NAMALWA (cell line): Measurements from ENCODE around the gene MAP3K20.
"Not testable (repeated sequence)": the region's sequence is repeated elsewhere in the genome, so short reads cannot be mapped to it uniquely, and the experiment has no call there.

Experiments used
- DNase-seq: peaks from one replicate; pipeline ENCODE4 v3.0.0-alpha.2; 2015; ENCODE audit warnings: low spot score

MAP3K20 gene

DNA sequence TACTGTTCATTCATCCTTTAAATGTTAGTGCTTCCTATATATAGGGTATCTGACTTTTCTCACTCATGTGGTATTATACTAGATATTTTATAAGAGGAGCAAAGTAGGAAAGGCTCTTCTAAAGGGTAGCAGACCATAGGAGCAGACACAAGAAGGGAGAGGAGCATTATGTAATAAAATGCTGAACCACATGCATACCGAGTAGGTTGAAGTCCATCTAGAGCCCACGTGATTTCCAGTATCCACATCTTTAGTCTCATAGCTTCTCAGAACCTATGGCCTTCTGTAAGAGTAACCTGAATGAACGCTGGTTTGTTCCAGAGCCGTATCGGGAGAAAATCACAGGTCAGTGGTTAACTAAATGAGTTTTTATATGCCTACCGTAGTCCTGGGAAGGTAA is 85.9 kb downstream of the MAP3K20 start:
- DNase-seq, result no peak

DNA sequence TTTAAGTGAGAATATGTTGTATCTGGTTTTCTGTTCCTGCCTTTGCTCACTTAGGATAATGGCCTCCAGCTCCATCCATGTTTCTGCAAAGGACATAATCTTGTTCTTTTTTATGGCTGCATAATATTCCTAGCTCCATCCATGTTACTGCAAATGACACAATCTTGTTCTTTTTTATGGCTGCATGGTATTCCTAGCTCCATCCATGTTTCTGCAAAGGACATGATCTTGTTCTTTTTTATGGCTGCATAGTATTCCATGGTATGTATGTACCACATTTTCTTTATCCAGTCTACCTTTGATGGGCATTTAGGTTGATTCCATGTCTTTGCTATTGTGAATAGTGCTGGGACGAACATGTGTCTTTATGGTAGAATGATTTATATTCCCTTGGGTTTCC is 87.7 kb downstream of the MAP3K20 start:
- not testable (repeated sequence) for DNase-seq

DNA sequence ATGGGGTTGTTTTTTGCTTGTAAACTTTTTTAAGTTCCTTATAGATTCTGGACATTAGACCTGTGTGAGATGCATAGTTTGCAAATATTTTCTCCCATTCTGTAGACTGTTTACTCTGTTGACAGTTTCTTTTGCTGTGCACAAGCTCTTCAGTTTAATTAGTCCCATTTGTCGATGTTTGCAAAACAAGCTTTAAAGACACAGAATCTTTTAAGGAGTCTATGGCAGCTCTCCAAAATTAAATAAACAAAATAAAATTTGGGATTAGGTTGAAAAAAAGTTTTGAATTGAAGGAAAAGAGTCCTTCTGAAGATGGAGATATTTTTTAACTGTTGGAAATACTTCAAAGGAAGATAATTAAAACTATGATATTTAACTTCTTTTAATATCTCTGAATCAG is 88.8 kb downstream of the MAP3K20 start:
- DNase-seq, result no peak

DNA sequence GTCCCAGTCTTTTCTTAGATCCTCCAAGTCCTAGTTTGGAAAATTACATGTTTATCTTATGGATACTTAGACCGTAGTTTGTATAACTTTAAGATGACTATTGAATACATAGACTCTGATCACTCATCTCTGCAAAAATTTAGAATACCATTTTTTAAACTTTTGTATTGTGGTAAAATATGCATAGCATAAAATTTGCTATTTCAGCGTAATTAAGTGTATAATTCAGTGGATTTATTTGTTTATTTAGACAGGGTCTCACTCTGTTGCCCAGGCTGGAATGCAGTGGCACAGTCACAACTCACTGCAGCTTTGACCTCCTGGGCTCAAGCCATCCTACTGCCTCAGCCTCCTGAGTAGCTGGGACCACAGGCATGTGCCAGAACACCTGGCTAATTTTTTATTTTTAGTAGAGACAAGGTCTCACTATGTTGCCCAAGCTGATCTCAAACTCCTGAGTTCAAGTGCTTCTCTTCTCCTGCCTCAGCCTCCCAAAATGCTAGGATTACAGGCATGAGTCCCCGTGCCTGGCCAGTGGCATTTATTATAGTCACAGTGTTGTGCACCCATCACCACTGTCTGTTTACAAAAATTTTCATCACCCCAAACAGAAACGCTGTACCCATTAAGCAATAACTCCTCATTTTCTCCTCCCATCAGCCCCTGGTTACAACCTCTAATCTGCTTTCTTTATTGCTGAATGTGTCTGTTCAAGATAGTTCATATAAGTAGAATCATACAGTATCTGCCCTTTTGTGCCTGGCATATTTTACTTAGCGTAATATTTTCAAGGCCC is 90.0 kb downstream of the MAP3K20 start:
- no peak for DNase-seq

DNA sequence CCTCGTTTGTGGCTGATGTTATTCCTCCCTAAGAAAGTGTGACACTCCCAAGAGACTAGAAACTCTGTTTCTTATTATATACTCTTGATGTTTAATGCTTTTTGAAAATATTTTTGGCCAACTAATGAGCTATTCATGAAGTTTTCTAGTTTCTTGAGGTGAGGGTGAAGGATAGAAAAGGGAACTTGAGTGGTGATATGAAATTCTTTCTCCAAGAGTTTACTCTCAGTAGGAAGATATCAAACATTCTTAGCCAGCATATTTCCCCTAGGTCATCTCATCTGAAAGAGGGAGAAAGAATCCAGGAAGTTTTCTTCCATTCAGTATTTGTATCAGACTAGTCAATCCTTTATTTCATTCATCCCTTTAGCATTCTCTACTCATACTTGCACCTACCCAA is 95.7 kb downstream of the MAP3K20 start:
- no peak for DNase-seq

DNA sequence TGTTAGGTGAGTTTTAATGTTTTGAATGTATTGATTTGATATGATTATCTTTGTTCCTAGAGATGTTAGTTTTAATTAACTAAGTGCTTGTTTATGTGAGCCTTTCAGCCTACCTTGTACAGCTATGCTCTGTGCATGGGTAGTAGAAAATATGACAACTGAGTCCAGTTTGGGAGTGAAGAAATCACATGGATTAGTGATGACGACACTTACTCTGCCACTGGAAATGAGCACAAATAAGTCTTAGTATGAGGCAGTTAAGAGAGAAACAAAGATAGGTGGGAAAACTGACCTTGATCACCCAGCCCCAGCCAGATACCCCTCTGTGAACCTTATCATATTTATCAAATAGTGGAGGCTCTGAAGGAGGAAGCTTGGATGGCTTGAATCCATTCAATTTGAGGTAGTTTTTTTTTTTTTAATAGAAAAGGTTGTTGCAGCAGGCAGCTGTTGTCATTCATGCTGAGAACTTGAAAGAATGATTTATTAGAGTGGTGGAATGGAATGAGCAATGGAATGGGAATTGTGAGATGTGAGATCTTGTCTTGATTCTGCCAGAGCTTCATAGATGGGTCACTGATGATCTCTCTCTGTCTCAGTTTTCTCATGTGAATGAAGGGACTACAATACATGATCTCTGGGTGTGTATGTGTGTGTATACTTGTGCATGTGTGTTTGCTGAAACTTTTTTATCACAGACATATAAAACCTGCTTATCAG is 96.4 kb downstream of the MAP3K20 start:
- DNase-seq, result no peak

DNA sequence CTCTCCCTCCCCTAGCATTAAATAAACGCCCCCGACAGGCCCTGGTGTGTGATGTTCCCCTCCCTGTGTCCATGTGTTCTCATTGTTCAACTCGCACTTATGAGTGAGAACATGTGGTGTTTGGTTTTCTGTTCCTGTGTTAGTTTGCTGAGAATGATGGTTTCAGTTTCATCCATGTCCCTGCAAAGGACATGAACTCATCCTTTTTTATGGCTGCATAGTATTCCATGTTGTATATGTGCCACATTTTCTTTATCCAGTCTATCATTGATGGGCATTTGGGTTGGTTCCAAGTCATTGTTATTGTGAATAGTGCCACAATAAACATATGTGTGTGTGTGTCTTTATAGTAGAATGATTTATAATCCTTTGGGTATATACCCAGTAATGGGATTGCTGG is 98.7 kb downstream of the MAP3K20 start:
- not testable (repeated sequence) for DNase-seq

DNA sequence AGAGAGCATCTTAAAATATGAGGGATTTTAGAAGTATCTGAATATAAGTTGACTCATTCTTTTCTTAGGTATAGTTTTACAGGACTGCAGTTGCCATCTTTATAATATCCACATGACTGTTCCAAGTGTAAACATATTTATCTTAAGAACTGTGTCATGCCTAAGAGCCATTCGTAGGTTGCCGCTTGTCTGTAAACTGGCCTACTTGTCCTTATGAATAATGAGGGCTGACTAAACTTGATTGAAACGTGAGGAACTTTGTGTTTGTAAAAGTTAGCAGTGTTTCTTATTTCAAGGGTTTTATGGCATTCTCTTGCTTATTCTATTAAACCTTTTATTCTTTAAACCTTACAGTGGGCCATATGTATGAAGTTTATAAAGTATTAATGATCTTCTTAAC is 99.6 kb downstream of the MAP3K20 start:
- DNase-seq, result no peak

DNA sequence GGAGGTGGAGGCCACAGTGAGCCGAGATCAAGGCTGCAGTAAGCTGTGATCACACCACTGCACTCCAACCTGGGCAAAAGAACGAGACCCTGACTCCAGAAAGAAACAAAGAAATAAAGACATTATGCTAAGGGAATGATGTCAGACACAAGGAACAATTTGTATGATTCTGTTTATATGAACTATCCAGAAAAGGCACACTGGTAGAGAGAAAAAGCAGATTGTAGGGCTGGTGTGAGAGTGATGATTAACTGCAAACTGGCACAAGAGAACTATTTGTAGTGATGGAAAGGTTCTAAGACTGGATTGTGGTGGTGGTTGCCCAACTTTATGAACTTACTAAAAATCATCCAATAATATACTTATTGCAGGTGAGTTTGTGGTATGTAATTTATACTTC is 106.3 kb downstream of the MAP3K20 start:
- no peak for DNase-seq

DNA sequence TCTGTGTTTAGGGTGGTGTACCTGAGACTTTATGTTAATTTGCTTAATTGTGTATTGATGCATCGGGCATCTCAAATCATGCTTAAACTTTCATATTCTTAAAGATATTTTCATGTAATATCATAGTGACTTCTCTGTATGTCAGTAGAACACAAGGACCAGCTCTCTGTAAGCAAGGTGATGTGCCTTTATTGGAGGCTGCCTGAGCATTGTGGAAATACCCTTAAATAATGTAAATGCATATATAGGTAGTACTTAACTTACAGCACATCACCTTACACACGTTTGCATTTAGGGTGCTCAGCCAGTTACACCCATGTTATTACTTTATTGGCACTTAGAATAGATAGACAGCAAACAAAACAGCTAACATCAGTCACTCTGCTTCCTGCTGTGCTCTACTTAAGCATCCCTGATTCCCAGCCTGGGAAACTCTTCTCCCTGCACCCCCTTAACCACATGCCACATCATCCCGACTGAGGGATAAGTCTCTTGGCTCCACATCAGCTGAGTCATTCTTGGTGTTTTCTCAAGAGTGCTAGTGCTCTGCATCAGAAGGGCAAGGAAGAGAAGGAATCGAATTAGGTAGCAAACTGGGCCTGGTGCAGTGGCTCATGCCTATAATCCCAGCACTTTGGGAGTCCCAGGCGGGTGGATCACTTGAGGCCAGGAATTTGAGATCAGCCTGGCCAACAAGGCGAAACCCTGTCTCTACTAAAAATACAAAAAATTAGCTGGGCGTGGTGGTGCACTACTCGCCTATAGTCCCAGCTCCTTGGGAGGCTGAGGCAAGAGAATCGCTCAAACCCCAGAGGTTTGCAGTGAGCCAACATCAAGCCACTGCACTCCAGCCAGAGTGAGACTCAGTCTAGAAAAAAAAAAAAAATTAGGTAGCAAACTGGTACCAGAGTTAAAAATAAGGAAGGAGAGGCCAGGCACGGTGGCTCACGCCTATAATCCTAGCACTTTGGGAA is 108.7 kb downstream of the MAP3K20 start:
- no peak for DNase-seq

DNA sequence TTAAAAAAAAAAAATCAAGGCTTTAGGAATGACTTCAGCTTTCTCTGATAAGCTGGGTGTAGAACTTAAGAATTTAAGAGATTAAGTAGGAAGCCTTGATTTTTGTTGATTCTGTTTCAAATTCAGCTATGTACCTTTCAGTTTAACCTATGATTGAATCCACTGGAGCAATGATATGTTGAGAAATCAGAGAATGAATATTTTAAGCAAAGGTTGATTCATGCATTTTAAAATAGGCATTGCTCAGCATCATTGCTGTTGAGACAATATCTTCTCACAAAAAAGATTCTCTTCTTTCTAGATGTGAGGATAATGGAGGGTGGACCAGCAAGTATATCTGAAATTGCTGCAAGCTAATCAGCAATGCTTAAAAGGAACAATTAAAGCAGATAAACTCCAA is 109.8 kb downstream of the MAP3K20 start:
- DNase-seq, result no peak

DNA sequence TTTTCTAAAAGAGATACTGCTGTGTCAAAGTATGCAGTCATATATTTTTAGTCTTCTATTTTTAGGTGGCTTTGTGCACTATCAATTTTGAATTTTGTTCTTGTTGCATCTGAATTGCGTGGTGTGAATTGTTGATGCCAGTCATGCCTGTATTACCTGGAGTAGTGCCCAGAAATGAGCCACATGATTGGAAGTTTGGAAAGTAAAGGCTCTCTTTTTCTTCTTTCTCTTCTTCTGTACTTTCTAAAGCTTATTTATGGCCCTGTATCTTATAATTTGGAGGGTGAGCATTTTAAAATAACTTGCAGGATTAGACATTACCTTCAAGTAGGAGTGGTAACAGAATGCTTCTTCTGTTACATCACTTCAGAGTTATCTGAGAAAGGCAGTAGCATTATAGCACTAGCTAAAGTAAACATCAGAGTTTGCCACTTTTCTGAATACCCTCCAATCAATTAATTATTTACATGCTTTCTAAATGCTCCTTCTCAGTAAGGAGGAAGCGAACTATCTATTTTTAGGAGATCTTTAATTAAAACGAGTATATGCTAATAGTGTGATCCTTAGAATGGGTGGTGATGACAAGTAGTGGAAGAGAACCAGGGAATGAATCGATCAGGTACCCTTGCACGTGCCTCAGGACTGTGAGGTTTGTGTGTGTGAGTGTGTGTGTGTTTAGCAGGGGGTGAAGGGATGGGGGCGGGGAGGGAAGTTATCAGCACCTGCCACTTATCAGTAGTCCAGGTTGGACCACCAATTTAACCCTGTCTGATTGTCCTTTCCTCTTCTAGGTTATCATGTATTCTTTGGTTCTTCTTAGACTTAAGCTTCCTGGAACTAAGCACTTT is 112.5 kb downstream of the MAP3K20 start:
- no peak for DNase-seq

DNA sequence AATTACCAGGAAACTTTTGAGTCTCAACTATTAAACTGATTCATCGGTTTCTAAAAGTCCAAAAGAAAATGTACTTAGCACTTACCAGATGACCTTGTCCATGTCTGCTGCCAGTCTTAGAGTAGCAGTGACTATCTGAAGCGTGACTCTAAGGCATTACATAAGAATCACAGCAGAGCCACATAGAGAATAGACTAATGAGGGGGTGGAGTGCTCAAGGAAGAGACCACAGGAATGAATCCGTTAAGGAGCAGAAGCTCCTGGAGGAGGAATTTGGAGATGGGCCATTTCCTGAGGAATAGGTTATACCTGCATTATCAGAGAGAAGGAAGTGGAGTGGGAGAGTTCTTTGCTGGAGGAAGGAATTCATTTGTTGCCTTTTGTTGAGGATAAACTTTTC is 116.0 kb downstream of the MAP3K20 start:
- no peak for DNase-seq

DNA sequence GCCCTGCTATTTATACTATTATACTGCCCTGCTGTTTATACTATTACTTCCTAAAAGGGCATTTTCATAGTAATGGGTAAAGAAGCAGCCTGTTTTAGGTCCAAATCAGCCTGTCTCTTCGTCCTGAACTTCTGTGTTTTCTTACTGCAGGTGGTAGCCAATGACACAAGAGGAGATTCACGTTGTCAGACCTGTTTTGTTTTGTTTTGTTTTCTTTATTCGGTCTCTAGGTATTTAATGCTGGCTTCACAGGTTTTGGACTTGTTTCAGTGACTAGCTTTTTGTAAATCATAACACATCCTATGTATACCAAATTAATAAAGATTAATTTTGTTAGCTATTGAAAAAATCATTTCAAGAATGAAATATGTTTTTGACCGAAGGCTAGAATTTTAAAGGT is 116.4 kb downstream of the MAP3K20 start:
- no peak for DNase-seq

DNA sequence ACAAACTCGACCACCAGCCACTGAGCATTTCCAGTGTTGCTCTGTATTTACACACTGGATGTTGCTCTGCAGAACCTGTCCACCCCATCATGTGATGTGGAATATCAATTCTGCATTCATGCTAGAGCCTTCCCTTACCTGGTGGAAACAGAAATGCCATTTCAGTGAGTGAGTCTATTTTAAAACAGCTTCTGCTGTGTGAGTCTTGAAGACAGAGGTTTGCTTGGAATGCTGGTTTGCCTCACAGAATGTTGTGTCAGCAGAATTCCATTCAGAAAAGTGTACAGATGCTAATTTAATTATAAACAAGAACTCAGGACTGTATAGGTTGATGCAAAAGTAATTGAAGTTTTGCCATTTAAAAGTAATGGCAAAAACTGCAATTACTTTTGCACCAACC is 118.3 kb downstream of the MAP3K20 start:
- no peak for DNase-seq

DNA sequence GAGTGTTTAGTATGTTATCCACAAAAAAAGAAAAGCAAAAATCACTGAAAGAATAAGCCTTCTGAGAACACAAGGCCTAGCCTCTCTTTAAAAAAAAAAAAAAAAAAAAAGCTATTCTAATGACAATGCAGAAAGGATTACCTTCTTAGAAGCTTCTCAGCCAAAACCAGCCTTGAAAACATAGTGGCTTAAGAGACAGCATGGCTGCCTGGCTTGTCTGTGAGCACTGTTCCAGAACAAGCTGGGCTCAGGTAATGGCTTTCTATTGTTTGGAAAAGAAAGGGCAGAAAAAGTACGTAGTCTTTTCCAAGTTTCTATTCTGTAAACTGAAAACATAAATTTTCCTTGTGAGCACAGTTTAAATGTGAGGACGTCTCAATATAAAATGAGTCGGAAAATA is 119.5 kb downstream of the MAP3K20 start:
- DNase-seq, result no peak

DNA sequence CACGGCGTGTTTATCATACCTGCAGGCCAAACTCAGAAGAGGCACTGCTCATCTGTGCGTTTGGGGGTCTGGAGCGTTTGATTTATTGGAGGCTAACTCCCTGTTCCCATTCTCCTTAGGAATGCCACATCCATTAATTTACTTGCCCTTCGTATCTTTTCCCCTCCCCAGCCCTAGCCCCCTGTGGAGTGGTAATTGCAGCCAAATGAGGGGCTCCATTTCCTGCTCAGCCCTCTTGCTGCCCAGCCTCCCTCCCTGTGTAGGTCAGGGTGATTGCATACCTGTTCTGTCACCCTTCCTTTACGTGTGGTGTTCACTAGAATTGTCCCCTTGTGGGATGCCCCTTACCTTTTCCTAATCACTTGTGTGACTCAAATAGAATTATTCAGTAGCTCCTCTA is 120.4 kb downstream of the MAP3K20 start:
- no peak for DNase-seq

DNA sequence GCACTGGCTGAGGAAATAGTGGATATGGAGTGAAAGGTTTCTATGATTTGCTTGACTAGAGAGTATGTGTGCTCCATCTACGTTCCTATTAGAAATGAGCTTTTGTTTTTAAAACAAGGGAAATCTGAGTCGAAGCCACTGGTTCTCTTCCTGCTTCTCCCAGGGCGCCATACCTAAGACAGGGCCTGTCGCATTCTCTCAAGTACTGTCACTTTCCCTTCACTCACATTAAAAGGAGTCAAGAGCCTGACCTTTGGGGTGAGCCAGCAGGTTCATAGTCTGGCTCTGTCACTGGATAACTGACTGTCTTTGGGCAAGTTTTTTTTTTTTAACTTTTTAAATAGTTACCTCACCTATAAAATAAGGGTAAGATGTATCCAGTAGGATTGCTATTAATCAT is 121.0 kb downstream of the MAP3K20 start:
- no peak for DNase-seq

DNA sequence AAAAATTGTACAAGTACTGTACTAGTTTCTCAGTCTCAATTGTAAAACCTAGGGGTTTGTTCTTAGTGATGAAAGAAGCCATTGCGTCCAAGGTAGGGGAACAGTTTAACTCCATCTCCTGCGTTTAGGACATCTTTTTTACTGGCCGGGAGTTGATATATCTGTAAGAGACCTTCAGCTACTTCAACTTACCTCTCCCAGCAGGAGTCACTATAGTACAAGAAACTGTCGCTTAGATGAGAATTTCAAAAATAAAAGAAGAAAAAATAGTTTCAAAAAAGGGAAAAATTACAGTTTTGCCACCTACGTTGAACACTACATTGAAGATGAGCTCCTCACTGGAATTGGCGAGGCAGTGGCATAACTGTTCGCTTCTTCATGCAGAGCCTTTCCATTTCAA is 122.7 kb downstream of the MAP3K20 start:
- DNase-seq, result no peak

DNA sequence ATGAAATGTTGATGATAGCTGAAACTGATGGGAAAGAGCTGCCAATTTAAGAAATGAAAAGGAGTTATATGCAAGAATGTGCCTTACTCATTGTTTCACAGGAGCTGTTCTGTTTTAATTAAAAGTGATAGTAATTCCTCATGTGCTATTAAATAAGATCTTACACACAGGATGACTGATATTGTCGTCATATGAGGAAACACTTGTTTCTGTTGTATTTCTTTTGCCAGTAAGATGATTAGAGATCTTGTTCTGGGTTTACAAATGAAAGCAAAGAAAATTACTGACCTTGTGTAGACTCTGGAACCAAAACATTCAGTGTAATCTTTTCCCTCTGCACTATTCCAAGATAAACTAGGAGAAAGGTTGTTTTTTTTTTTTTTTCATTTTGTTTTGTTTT is 123.6 kb downstream of the MAP3K20 start:
- no peak for DNase-seq

DNA sequence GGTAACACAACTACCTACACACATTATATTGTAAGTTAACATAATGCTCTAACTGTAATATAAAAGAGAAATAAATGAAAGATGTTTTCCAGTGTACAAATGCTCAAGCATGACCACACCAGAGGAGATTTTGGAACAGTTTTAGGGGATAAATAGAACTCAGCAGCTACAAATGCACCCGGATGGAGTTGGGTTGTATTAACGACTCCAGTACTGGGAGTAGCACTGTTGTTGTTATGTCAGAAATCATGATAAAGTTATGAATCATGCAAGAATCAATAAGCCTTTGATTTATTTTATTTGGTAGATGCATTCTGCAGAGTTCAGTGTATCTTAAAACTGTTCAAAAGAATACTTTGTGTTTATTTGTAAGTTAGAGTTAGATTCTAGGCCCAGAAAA is 126.9 kb downstream of the MAP3K20 start:
- DNase-seq, result no peak

DNA sequence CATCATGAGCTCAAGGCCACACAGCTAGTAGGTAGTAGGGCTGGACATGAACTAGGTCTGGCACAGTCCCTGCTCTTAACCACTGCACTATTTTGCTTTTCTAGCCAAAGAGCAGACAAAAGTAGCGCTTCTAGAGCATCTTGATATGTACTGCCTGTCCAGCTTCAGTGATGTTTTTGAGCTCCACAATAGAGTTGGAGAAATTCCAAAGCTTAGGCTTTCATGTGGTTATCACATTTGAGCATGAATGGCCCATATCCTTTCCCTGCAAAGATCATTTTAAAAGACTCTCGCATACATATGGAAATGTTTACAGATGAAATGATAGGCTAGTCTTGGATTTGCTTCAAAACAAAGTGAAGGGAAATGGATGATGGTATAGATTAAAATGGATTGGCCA is 128.7 kb downstream of the MAP3K20 start:
- no peak for DNase-seq
